Panc1 (cell line): Measurements from ENCODE around the gene CTXN1.

ENCODE experiments used
- CTCF ChIP-seq: fragments of 450-650 bp; IDR thresholded peaks from 2 replicates; pipeline ENCODE4 v1.5.1; 2017; ENCODE audit warnings: mild to moderate bottlenecking
- POLR2AphosphoS5 ChIP-seq: IDR thresholded peaks from 2 replicates; pipeline ENCODE4 v1.6.1; 2012; ENCODE audit warnings: mild to moderate bottlenecking, low read depth, low read length, moderate library complexity

- TF ChIP-seq CTCF (no peak), POLR2AphosphoS5 (peak; percentile 33; the same call in 1 of the 2 replicates)
Measured at GRCh38 chr19:7926021-7926726, at the start of gene CTXN1.
